Gastrocnemius medialis (tissue), 4 donors: ENCODE results near the gene C13orf46. TPM values are rescaled to one million over a fixed set of nuclear protein-coding genes. Genes with fewer than 3 reads are reported as not detected.

Source experiments
- ATAC-seq, 2 donors: fragments of 150-250 bp; one replicate each; pipeline ENCODE4 v1.9.1; 2016
- DNase-seq, 2 donors: peaks; one replicate each; pipeline ENCODE4 v3.0.0-alpha.2; 2019
- H3K27ac ChIP-seq, 4 donors: fragments of 200-600 bp; sonication (generic); 1 replicate in 1 of 4; 2 replicates in 3 of 4; pipeline ENCODE4 v1.5.1; 2016 to 2018; ENCODE audit warnings: mild to moderate bottlenecking in 2 of 4, moderate library complexity in 1 of 4
- H3K27me3 ChIP-seq, 3 donors: fragments of 200-600 bp; sonication (generic) in 2 of 3; 1 replicate in 1 of 3; 2 replicates in 2 of 3; pipeline versions ENCODE4 v1.5.1 to v1.6.0; 2016 to 2019; ENCODE audit warnings: mild to moderate bottlenecking in 1 of 3, moderate library complexity in 1 of 3
- H3K36me3 ChIP-seq, 2 donors: fragments of 200-600 bp; sonication (generic) in 1 of 2; one replicate each; pipeline ENCODE4 v1.5.1; 2017 to 2018
- H3K4me1 ChIP-seq, 2 donors: fragments of 200-600 bp; sonication (generic) in 1 of 2; one replicate each; pipeline ENCODE4 v1.5.1; 2016 to 2017; ENCODE audit warnings: mild to moderate bottlenecking in 2 of 2
- H3K4me3 ChIP-seq, 4 donors: fragments of 200-600 bp; sonication (generic) in 3 of 4; 1 replicate in 1 of 4; 2 replicates in 3 of 4; pipeline ENCODE4 v1.5.1; 2016 to 2019; ENCODE audit warnings: mild to moderate bottlenecking in 2 of 4
- H3K9me3 ChIP-seq, 3 donors: fragments of 200-600 bp; sonication (generic) in 2 of 3; 1 replicate in 1 of 3; 2 replicates in 2 of 3; pipeline ENCODE4 v1.5.1; 2016 to 2019
- CTCF ChIP-seq, 5 experiments: fragments of 450-650 bp in 3 of 5; fragments of 200-600 bp in 2 of 5; sonication (generic) in 2 of 5; IDR thresholded peaks in 4 of 5; conservative IDR thresholded peaks in 1 of 5; 1 replicate in 4 of 5; 2 replicates in 1 of 5; pipeline ENCODE4 v1.5.1; 2016 to 2019; ENCODE audit warnings: antibody characterized with exemption in 5 of 5, mild to moderate bottlenecking in 3 of 5, moderate library complexity in 3 of 5
- POLR2A ChIP-seq, 2 donors: fragments of 450-650 bp; IDR thresholded peaks; one replicate each; pipeline ENCODE4 v1.6.1; 2017; ENCODE audit warnings: antibody characterized with exemption in 2 of 2, mild to moderate bottlenecking in 2 of 2, moderate library complexity in 2 of 2
- in situ Hi-C, 4 donors: fragments of 200-750 bp; cut with MboI; loops; one replicate each; pipeline versions ENCODE4 v1.15.0 to v1.8.0; 2017; ENCODE audit warnings: low sequenced_read_pairs in 4 of 4
- intact Hi-C: fragments of 100-400 bp; cut with DNase I; formaldehyde crosslinking; loops from one replicate; pipeline ENCODE4 v1.15.1; 2023; ENCODE audit warnings: low total_unique reads
- total RNA-seq, 4 donors: library from RNA; depleted of rRNA; stranded (reverse); fragments of >200 nt; gene quantifications; one replicate each; pipeline versions ENCODE4 v1.1.0 to v1.2.3, GENCODE V29; 2016

Gene C13orf46
- total RNA-seq, 4 donors from 2014 or later, result 0.10 to 0.69 (median 0.15) TPM; not detected in 1

- Histone ChIP-seq H3K4me3 (no peak overlapping the region), H3K36me3 (peaks cover 0 to 8% of the 10 kb centered on the region in 2 donors), H3K4me1 (peaks cover 5 to 7% of the 10 kb centered on the region in 2 donors), H3K9me3 (no peaks in the 10 kb centered on the region), H3K27ac (no peak overlapping the region), H3K27me3 (no peaks in the 10 kb centered on the region)
- intact Hi-C loops, result no loop called here
- TF ChIP-seq CTCF (IDR thresholded peaks at IDR 0.05 in 4 of 5, conservative IDR thresholded peaks at IDR 0.05 in 1 of 5) (no peak), POLR2A (IDR thresholded peaks at IDR 0.05) (no peak)
- ATAC-seq (no peak), DNase-seq (no peak)
- in situ Hi-C loops, result no loop called here
These were observed 20.8 kb downstream of the C13orf46 start for GRCh38 chr13:113952983-113953520.

- Histone ChIP-seq H3K36me3 (peaks cover 0 to 8% of the 10 kb centered on the region in 2 donors), H3K4me3 (no peak overlapping the region), H3K4me1 (peaks cover 7 to 9% of the 10 kb centered on the region in 2 donors), H3K27ac (no peak overlapping the region), H3K27me3 (no peaks in the 10 kb centered on the region), H3K9me3 (no peaks in the 10 kb centered on the region)
- TF ChIP-seq CTCF (IDR thresholded peaks at IDR 0.05 in 4 of 5, conservative IDR thresholded peaks at IDR 0.05 in 1 of 5), result no peak
- no peak for TF ChIP-seq POLR2A (IDR thresholded peaks at IDR 0.05)
- in situ Hi-C loops (no loop called here), intact Hi-C loops (no loop called here)
- no peak for ATAC-seq
- no peak for DNase-seq
These were observed 21.5 kb downstream of the C13orf46 start for GRCh38 chr13:113952151-113952982.

GRCh38 chr13:113951246-113951999, 22.5 kb downstream of the C13orf46 start:
- H3K4me3 ChIP-seq, result peak overlapping the region in 3 of 4 donors; percentile 1 to 51 (median 22)

More at GRCh38 chr13:113951246-113951999, 22.5 kb downstream of the C13orf46 start:
- DNase-seq, result peak; percentile 76 to 82
- Histone ChIP-seq H3K4me1 (peaks cover 7 to 9% of the 10 kb centered on the region in 2 donors), H3K9me3 (no peaks in the 10 kb centered on the region), H3K36me3 (peaks cover 0 to 8% of the 10 kb centered on the region in 2 donors), H3K27me3 (no peaks in the 10 kb centered on the region), H3K27ac (no peak overlapping the region)
- ATAC-seq, result peak; percentile 88 to 91
- intact Hi-C loops, result loop anchor here (1.0 kb wide), 1 partner anchor 275 kb away; no protein-coding TSS in a partner anchor
- in situ Hi-C loops, result no loop called here
- TF ChIP-seq CTCF (IDR thresholded peaks at IDR 0.05 in 4 of 5, conservative IDR thresholded peaks at IDR 0.05 in 1 of 5) (peak; percentile 85 to 96 (median 87)), POLR2A (IDR thresholded peaks at IDR 0.05) (no peak)
